Astrocyte (in vitro differentiated cells and primary cell): ENCODE measurements around the gene ZNF648.

Source experiments
- CTCF ChIP-seq: IDR thresholded peaks from 2 replicates; pipeline ENCODE4 v1.5.1; 2011; ENCODE audit warnings: low read depth, mild to moderate bottlenecking, inconsistent platforms, low read length, moderate library complexity; ENCODE audit not compliant: insufficient read depth
- EZH2 ChIP-seq: IDR thresholded peaks from 2 replicates; pipeline ENCODE4 v1.6.1; 2012; ENCODE audit warnings: mild to moderate bottlenecking, low read length, inconsistent platforms; ENCODE audit not compliant: insufficient read depth

GRCh38 chr1:182038220-182038619, 23.3 kb downstream of the ZNF648 start:
- TF ChIP-seq CTCF: no peak
- TF ChIP-seq EZH2: no peak
